Ishikawa (cell line): ENCODE measurements around the gene HAPLN2.
A peak's percentile ranks its signal among the peaks of the same experiment; 100 is the strongest.

Source experiments
- CEBPB ChIP-seq: IDR thresholded peaks from 2 replicates; pipeline ENCODE4 v1.6.1; 2012
- CREB1 ChIP-seq: IDR thresholded peaks from 2 replicates; pipeline ENCODE4 v1.6.1; 2012; ENCODE audit warnings: low read depth
- EGR1 ChIP-seq: IDR thresholded peaks from 2 replicates; pipeline ENCODE4 v1.6.1; 2012
- EP300 ChIP-seq: IDR thresholded peaks from 2 replicates; pipeline ENCODE4 v1.6.1; 2012; ENCODE audit warnings: borderline replicate concordance
- FOXM1 ChIP-seq: IDR thresholded peaks from 2 replicates; pipeline ENCODE4 v1.6.1; 2012; ENCODE audit warnings: low read depth, borderline replicate concordance
- NFIC ChIP-seq: IDR thresholded peaks from 2 replicates; pipeline ENCODE4 v1.6.1; 2012
- RAD21 ChIP-seq: IDR thresholded peaks from 2 replicates; pipeline ENCODE4 v1.6.1; 2012; ENCODE audit warnings: low read depth
- TAF1 ChIP-seq: IDR thresholded peaks from 2 replicates; pipeline ENCODE4 v1.6.1; 2012; ENCODE audit warnings: low read depth, mild to moderate bottlenecking
- TCF12 ChIP-seq: IDR thresholded peaks from 2 replicates; pipeline ENCODE4 v1.6.1; 2012; ENCODE audit warnings: low read depth
- TEAD4 ChIP-seq: IDR thresholded peaks from 2 replicates; pipeline ENCODE4 v1.6.1; 2012
- YY1 ChIP-seq: IDR thresholded peaks from 2 replicates; pipeline ENCODE4 v1.6.1; 2012; ENCODE audit warnings: low read depth
- ZBTB7A ChIP-seq: IDR thresholded peaks from 2 replicates; pipeline ENCODE4 v1.6.1; 2012; ENCODE audit warnings: low read depth
- TF ChIP-seq, protein P1 (sequence below): IDR thresholded peaks from 2 replicates; pipeline ENCODE4 v1.6.1; 2012; ENCODE audit warnings: low read depth, mild to moderate bottlenecking
- TF ChIP-seq, protein P2 (sequence below): IDR thresholded peaks from 2 replicates; pipeline ENCODE4 v1.6.1; 2012
- TF ChIP-seq, protein P3 (sequence below): IDR thresholded peaks from 2 replicates; pipeline ENCODE4 v1.6.1; 2012

HAPLN2 gene

GRCh38 chr1:156627313-156627880 is 8.2 kb downstream of the HAPLN2 start:
- no peak for TF ChIP-seq CEBPB
- TF ChIP-seq, protein P1, sequence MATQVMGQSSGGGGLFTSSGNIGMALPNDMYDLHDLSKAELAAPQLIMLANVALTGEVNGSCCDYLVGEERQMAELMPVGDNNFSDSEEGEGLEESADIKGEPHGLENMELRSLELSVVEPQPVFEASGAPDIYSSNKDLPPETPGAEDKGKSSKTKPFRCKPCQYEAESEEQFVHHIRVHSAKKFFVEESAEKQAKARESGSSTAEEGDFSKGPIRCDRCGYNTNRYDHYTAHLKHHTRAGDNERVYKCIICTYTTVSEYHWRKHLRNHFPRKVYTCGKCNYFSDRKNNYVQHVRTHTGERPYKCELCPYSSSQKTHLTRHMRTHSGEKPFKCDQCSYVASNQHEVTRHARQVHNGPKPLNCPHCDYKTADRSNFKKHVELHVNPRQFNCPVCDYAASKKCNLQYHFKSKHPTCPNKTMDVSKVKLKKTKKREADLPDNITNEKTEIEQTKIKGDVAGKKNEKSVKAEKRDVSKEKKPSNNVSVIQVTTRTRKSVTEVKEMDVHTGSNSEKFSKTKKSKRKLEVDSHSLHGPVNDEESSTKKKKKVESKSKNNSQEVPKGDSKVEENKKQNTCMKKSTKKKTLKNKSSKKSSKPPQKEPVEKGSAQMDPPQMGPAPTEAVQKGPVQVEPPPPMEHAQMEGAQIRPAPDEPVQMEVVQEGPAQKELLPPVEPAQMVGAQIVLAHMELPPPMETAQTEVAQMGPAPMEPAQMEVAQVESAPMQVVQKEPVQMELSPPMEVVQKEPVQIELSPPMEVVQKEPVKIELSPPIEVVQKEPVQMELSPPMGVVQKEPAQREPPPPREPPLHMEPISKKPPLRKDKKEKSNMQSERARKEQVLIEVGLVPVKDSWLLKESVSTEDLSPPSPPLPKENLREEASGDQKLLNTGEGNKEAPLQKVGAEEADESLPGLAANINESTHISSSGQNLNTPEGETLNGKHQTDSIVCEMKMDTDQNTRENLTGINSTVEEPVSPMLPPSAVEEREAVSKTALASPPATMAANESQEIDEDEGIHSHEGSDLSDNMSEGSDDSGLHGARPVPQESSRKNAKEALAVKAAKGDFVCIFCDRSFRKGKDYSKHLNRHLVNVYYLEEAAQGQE, result peak; percentile 75
- peak; percentile 61 for TF ChIP-seq RAD21
- no peak for TF ChIP-seq NFIC
- TF ChIP-seq EGR1, result no peak
- TF ChIP-seq, protein P2, sequence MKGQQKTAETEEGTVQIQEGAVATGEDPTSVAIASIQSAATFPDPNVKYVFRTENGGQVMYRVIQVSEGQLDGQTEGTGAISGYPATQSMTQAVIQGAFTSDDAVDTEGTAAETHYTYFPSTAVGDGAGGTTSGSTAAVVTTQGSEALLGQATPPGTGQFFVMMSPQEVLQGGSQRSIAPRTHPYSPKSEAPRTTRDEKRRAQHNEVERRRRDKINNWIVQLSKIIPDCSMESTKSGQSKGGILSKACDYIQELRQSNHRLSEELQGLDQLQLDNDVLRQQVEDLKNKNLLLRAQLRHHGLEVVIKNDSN, result peak; percentile 48; the same call in 1 of the 2 replicates

DNA sequence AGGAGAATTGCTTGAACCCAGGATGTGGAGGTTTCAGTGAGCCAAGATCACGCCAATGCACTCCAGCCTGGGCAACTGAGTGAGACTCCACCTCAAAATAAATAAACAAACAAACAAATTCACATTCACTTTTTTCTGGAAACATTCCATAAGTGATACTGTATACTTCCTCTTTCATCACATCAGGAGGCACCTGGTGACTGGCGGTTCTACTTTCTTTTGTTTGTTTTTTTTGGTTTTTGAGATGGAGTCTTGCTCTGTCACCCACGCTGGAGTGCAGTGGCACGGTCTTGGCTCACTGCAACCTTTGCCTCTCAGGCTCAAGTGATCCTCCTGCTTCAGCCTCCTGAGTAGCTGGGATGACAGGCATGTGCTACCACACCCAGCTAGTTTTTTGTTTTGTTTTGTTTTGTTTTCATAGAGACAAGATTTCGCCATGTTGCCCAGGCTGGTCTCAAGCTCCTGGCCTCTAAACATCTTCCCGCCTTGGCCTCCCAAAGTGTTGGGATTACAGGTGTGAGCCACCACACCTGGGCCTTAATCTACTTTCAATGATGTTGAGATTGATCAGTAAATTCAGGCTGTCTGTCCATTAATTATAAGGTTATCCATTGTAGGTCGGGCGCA is 10.7 kb downstream of the HAPLN2 start:
- no peak for TF ChIP-seq NFIC
- no peak for TF ChIP-seq TAF1
- TF ChIP-seq TCF12, result no peak
- TF ChIP-seq FOXM1, result no peak
- no peak for TF ChIP-seq TEAD4
- no peak for TF ChIP-seq CREB1
- TF ChIP-seq EGR1, result no peak
- TF ChIP-seq, protein P2, result no peak
- TF ChIP-seq YY1, result no peak
- TF ChIP-seq ZBTB7A, result no peak
- no peak for TF ChIP-seq RAD21
- TF ChIP-seq, protein P3, sequence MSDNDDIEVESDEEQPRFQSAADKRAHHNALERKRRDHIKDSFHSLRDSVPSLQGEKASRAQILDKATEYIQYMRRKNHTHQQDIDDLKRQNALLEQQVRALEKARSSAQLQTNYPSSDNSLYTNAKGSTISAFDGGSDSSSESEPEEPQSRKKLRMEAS, result no peak
- TF ChIP-seq, protein P1, result no peak
- TF ChIP-seq EP300, result no peak
- TF ChIP-seq CEBPB, result no peak

GRCh38 chr1:156632355-156632754 is 13.1 kb downstream of the HAPLN2 start:
- TF ChIP-seq ZBTB7A (no peak), YY1 (no peak), TCF12 (no peak)
- TF ChIP-seq, protein P2, result no peak
- TF ChIP-seq, protein P3, result no peak

- TF ChIP-seq, protein P3, result no peak
- TF ChIP-seq TCF12 (no peak), FOXM1 (no peak), YY1 (no peak), NFIC (no peak), EGR1 (no peak), CREB1 (no peak), ZBTB7A (no peak), EP300 (no peak), CEBPB (no peak), RAD21 (no peak), TAF1 (no peak), TEAD4 (no peak)
- TF ChIP-seq, protein P1, result no peak
- TF ChIP-seq, protein P2, result no peak
These were observed 19.2 kb downstream of the HAPLN2 start for GRCh38 chr1:156638189-156638985.
